Activated naive CD8-positive, alpha-beta T cell treated with anti-CD3 and anti-CD28 coated beads for 36 hours (primary cell): Measurements from ENCODE around the gene ZFY. TPM values are rescaled to one million over a fixed set of nuclear protein-coding genes. Genes with fewer than 3 reads are reported as not detected.
A peak's percentile ranks its signal among the peaks of the same experiment; 100 is the strongest.

Experiments
- DNase-seq: peaks from one replicate; pipeline ENCODE4 v3.0.0; 2021
- H3K27ac Mint-ChIP-seq: one replicate; pipeline ENCODE4 v1.8.0; 2022; ENCODE audit warnings: mild to moderate bottlenecking, moderate library complexity, mixed read lengths
- H3K27me3 Mint-ChIP-seq: one replicate; pipeline ENCODE4 v1.8.0; 2022; ENCODE audit warnings: mild to moderate bottlenecking, mixed read lengths
- H3K36me3 Mint-ChIP-seq: one replicate; pipeline ENCODE4 v1.8.0; 2021; ENCODE audit warnings: mild to moderate bottlenecking, mixed read lengths
- H3K4me1 Mint-ChIP-seq: one replicate; pipeline ENCODE4 v1.8.0; 2021; ENCODE audit warnings: mixed read lengths
- H3K4me3 Mint-ChIP-seq: one replicate; pipeline ENCODE4 v1.8.0; 2022; ENCODE audit warnings: mild to moderate bottlenecking, moderate library complexity, mixed read lengths
- H3K9me3 Mint-ChIP-seq: one replicate; pipeline ENCODE4 v1.8.0; 2022; ENCODE audit warnings: mixed read lengths
- total RNA-seq, 2 experiments: library from RNA; stranded (reverse); gene quantifications; one replicate each; pipeline ENCODE4 v1.2.3, GENCODE V29; 2021

The ZFY gene
- total RNA-seq = 10 to 100 TPM; 17.7 to 19.4 TPM

GRCh38 chrY:2934861-2935715, at the start of gene ZFY:
Gene ZFY (plus strand): TSS chrY:2935381. CDS start chrY:2953937, 18,556 bp downstream.
- Mint-ChIP-seq H3K4me1 (peaks cover 19% of the 10 kb centered on the region), H3K27me3 (no peaks in the 10 kb centered on the region), H3K36me3 (peaks cover 25% of the 10 kb centered on the region), H3K27ac (peak within 1 kb of the TSS; percentile 98), H3K9me3 (no peaks in the 10 kb centered on the region), H3K4me3 (peak within 1 kb of the TSS; percentile 93)
- DNase-seq = peak; percentile 73

GRCh38 chrY:2885880-2886279, 49.3 kb upstream of the ZFY start:
- H3K4me1 Mint-ChIP-seq = peaks cover 12% of the 10 kb centered on the region
- no peak overlapping the region for H3K4me3 Mint-ChIP-seq
- peaks cover 6% of the 10 kb centered on the region for H3K36me3 Mint-ChIP-seq
- no peaks in the 10 kb centered on the region for H3K27me3 Mint-ChIP-seq
- DNase-seq = no peak
- no peak overlapping the region for H3K27ac Mint-ChIP-seq
- H3K9me3 Mint-ChIP-seq = peaks cover 4% of the 10 kb centered on the region

GRCh38 chrY:2887386-2887785, 47.8 kb upstream of the ZFY start:
- H3K27me3 Mint-ChIP-seq = no peaks in the 10 kb centered on the region
- peaks cover 4% of the 10 kb centered on the region for H3K9me3 Mint-ChIP-seq
- peaks cover 12% of the 10 kb centered on the region for H3K4me1 Mint-ChIP-seq
- H3K36me3 Mint-ChIP-seq = peaks cover 4% of the 10 kb centered on the region
- DNase-seq = no peak
- H3K27ac Mint-ChIP-seq = peak overlapping the region; percentile 83
- no peak overlapping the region for H3K4me3 Mint-ChIP-seq

DNA sequence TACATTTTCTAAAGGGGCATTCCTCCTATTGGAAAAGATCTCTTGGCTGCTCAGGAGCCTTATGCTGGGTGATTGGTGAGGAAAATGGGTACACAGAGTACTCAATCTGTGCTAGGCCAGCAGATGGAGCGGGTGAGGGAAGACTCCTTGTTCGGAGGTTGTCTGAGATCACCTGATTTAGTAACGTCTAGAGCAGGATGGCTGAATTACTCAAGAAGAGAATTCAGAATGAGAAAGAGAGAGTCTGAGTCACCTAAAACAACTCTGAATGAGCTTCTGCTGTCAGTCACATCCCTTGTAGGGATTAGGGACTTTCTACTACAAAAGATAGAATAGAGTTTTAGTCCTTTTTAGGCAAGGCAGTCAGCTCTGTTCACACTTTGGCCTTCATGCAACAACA, 47.2 kb upstream of the ZFY start:
- peak overlapping the region; percentile 20 for H3K4me3 Mint-ChIP-seq
- peaks cover 12% of the 10 kb centered on the region for H3K4me1 Mint-ChIP-seq
- peak overlapping the region; percentile 83 for H3K27ac Mint-ChIP-seq
- DNase-seq = no peak
- peaks cover 4% of the 10 kb centered on the region for H3K9me3 Mint-ChIP-seq
- H3K36me3 Mint-ChIP-seq = peaks cover 4% of the 10 kb centered on the region
- no peaks in the 10 kb centered on the region for H3K27me3 Mint-ChIP-seq

GRCh38 chrY:2893471-2893870, 41.7 kb upstream of the ZFY start:
- H3K36me3 Mint-ChIP-seq = peaks cover 2% of the 10 kb centered on the region
- no peaks in the 10 kb centered on the region for H3K4me1 Mint-ChIP-seq
- no peak overlapping the region for H3K27ac Mint-ChIP-seq
- no peak overlapping the region for H3K4me3 Mint-ChIP-seq
- no peak for DNase-seq
- H3K27me3 Mint-ChIP-seq = no peaks in the 10 kb centered on the region
- H3K9me3 Mint-ChIP-seq = no peaks in the 10 kb centered on the region

DNA sequence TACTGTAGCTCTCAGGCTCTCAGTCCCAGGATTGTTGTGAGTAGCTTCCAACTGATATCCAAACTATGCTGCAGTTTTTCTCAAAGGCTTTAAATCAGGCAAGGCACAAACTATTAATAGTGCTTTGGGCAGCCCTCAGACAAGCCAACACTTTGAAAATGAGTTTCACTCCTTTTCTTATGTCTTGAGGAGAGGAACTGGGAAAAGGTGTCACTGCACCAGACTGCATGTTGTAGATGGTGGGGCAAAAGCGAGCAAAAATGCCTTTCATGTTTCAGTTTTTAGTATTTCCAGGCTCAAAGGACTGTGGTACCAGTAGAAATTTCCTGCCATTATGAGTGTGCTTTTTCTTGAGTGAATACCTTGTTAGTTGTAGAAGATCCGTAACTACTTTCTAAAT, 39.1 kb upstream of the ZFY start:
- peaks cover 2% of the 10 kb centered on the region for H3K36me3 Mint-ChIP-seq
- H3K27me3 Mint-ChIP-seq = no peaks in the 10 kb centered on the region
- no peaks in the 10 kb centered on the region for H3K4me1 Mint-ChIP-seq
- no peak overlapping the region for H3K4me3 Mint-ChIP-seq
- no peak overlapping the region for H3K27ac Mint-ChIP-seq
- no peak for DNase-seq
- no peaks in the 10 kb centered on the region for H3K9me3 Mint-ChIP-seq

DNA sequence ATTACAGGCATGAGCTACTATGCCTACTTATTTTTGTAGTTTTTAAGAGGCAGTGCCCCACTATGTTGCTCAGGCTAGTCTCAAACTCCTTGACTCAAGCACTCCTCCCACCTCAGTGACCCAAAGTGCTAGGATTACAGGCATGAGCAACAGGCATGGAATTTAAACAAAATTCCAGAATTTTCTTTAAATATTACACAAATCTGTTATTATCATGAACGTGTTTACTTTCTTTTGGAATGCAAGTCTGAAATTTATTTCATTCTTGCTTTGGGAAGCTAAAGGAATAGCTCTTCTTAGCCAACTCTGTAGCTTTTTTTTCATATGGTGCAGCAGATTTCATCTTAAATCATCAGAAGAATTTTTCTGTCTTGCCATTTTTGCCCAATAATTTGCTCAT, 27.8 kb upstream of the ZFY start:
- Mint-ChIP-seq H3K27ac (no peak overlapping the region), H3K27me3 (no peaks in the 10 kb centered on the region), H3K36me3 (peaks cover 11% of the 10 kb centered on the region), H3K4me3 (no peak overlapping the region), H3K9me3 (peaks cover 4% of the 10 kb centered on the region), H3K4me1 (no peaks in the 10 kb centered on the region)
- no peak for DNase-seq

DNA sequence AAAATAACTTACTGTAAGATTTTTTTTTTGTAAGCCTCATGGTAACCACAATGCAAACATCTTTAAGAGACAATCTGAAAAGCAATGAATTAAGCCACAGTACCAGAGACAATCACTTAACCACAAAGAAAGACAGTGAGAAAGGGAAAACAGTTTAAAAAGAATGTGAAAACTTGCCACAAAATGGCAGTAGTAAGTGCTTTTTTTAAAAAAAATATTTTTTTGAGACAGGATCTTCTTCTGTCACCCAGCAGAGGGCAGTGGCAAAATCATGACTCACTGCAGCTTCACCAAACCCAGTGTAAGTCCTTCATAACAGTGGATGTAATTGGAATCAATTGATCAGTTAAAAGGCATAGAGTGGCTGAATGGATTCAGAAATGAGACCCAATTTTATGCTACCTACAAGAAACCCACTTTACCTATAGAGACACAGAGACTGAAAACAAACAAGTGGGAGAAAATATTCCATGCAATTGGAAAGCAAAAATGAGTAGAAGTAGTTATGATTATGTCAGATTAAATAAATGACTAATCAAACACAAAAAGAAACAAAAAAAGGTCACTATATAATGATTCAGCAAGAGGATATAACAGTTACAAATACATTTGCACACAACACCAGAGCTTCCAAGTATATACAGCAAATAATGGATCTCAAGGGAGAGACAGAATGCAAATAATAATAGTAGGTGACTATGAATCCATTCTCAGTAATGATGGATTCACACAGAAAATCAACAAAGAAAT, 21.9 kb upstream of the ZFY start:
- H3K27ac Mint-ChIP-seq = no peak overlapping the region
- peaks cover 14% of the 10 kb centered on the region for H3K36me3 Mint-ChIP-seq
- peaks cover 3% of the 10 kb centered on the region for H3K9me3 Mint-ChIP-seq
- H3K27me3 Mint-ChIP-seq = no peaks in the 10 kb centered on the region
- peaks cover 6% of the 10 kb centered on the region for H3K4me1 Mint-ChIP-seq
- H3K4me3 Mint-ChIP-seq = no peak overlapping the region
- DNase-seq = peak; percentile 14

GRCh38 chrY:2934078-2934477, 1.1 kb upstream of the ZFY start:
- peaks cover 24% of the 10 kb centered on the region for H3K36me3 Mint-ChIP-seq
- H3K9me3 Mint-ChIP-seq = no peaks in the 10 kb centered on the region
- DNase-seq = no peak
- peak overlapping the region; percentile 93 for H3K4me3 Mint-ChIP-seq
- peak overlapping the region; percentile 94 for H3K27ac Mint-ChIP-seq
- no peaks in the 10 kb centered on the region for H3K27me3 Mint-ChIP-seq
- H3K4me1 Mint-ChIP-seq = peaks cover 12% of the 10 kb centered on the region

- peak; percentile 84 for DNase-seq
These were observed 695 bp downstream of the ZFY start for GRCh38 chrY:2935716-2936435.

DNA sequence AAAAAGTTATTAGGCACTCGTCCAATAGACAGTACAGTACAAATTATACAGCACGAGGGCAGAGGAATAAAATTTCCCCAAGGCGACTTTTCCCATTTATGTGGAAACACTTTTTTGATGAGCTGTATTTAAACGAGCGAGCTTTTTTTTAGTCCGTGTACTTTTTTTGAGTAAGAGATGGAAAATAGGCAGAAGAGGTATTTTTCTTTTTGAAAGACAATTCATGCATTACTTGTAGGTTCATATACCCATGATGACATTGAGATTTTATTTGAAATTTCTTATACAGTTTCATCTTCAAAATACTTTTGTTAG, 1.2 kb downstream of the ZFY start:
- H3K27ac Mint-ChIP-seq = peak overlapping the region; percentile 98
- peak overlapping the region; percentile 93 for H3K4me3 Mint-ChIP-seq
- no peaks in the 10 kb centered on the region for H3K27me3 Mint-ChIP-seq
- no peak for DNase-seq
- H3K9me3 Mint-ChIP-seq = no peaks in the 10 kb centered on the region
- peaks cover 22% of the 10 kb centered on the region for H3K4me1 Mint-ChIP-seq
- peaks cover 25% of the 10 kb centered on the region for H3K36me3 Mint-ChIP-seq

More at GRCh38 chrY:2935716-2936435, 695 bp downstream of the ZFY start:
- H3K4me3 Mint-ChIP-seq = peak overlapping the region; percentile 93
- H3K4me1 Mint-ChIP-seq = peaks cover 22% of the 10 kb centered on the region
- H3K27me3 Mint-ChIP-seq = no peaks in the 10 kb centered on the region
- H3K9me3 Mint-ChIP-seq = no peaks in the 10 kb centered on the region
- H3K27ac Mint-ChIP-seq = peak overlapping the region; percentile 98
- peaks cover 25% of the 10 kb centered on the region for H3K36me3 Mint-ChIP-seq

- Mint-ChIP-seq H3K27ac (peak overlapping the region; percentile 98), H3K36me3 (peaks cover 22% of the 10 kb centered on the region), H3K4me1 (peaks cover 22% of the 10 kb centered on the region), H3K4me3 (peak overlapping the region; percentile 93), H3K9me3 (no peaks in the 10 kb centered on the region), H3K27me3 (no peaks in the 10 kb centered on the region)
- DNase-seq = no peak
These were observed 2.0 kb downstream of the ZFY start for GRCh38 chrY:2937149-2937548.

DNA sequence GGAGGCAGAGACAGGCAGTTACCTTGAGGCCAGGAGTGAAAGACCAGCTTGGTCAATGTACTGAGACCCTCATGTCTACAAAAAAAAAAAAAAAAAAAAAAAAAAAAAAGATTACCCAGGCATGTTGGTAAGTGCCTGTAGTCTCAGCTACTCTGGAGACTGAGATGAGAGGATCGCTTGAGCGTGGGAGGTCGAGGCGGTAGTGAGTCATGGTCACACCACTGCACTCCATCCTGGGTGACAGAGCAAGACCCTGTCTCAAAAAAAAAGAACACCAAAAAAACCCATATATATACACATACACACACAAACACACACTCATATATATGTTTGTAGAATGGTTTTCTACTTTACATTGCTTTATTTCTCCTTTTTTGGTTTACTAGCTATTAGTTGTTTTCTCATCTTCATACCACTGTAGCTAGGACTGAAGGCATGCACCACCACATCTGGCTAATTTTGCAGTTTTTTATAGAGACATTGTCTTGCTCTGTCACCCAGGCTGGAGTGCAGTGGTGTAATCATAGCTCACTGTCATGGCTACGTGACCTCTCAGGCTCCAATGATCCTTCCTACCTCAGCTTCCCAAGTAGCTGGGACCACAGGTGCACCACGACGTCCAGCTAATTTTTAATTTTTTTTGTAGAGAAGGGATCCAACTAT, 14.5 kb downstream of the ZFY start:
- no peak overlapping the region for H3K4me3 Mint-ChIP-seq
- peak; percentile 45 for DNase-seq
- H3K4me1 Mint-ChIP-seq = peaks cover 35% of the 10 kb centered on the region
- H3K9me3 Mint-ChIP-seq = no peaks in the 10 kb centered on the region
- H3K27ac Mint-ChIP-seq = no peak overlapping the region
- H3K36me3 Mint-ChIP-seq = peaks cover 4% of the 10 kb centered on the region
- H3K27me3 Mint-ChIP-seq = no peaks in the 10 kb centered on the region

GRCh38 chrY:2950655-2951054, 15.5 kb downstream of the ZFY start:
- Mint-ChIP-seq H3K27me3 (no peaks in the 10 kb centered on the region), H3K4me3 (no peak overlapping the region), H3K36me3 (peaks cover 11% of the 10 kb centered on the region), H3K4me1 (peaks cover 37% of the 10 kb centered on the region), H3K27ac (peak overlapping the region; percentile 3), H3K9me3 (no peaks in the 10 kb centered on the region)
- DNase-seq = no peak

DNA sequence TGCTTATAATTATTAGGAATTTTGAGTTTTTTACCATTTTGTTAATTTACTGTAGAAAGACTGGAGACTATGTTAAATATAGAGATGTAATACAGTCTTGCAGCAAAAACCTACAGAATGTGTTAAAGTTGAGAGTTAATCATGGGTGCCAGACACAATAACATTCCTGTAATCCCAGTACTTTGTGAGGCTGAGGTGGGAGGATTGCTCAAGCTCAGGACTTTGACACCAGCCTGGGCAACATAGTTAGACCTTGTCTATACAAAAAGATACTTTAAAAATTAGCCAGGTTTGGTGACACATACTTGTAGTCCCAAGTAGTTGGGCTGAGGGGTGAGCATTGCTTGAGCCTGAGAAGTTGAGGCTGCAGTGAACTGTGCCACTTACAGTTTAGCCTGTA, 17.7 kb downstream of the ZFY start:
- Mint-ChIP-seq H3K36me3 (peaks cover 24% of the 10 kb centered on the region), H3K27ac (no peak overlapping the region), H3K27me3 (no peaks in the 10 kb centered on the region), H3K4me1 (peaks cover 31% of the 10 kb centered on the region), H3K4me3 (no peak overlapping the region), H3K9me3 (no peaks in the 10 kb centered on the region)
- no peak for DNase-seq
